Activated naive CD8-positive, alpha-beta T cell treated with anti-CD3 and anti-CD28 coated beads for 36 hours (primary cell): ENCODE measurements around the gene TTC29. TPM values are rescaled to one million over a fixed set of nuclear protein-coding genes. Genes with fewer than 3 reads are reported as not detected.

Experiments used
- DNase-seq: peaks from one replicate; pipeline ENCODE4 v3.0.0; 2021
- H3K27ac Mint-ChIP-seq: one replicate; pipeline ENCODE4 v1.8.0; 2022; ENCODE audit warnings: mild to moderate bottlenecking, moderate library complexity, mixed read lengths
- H3K27me3 Mint-ChIP-seq: one replicate; pipeline ENCODE4 v1.8.0; 2022; ENCODE audit warnings: mild to moderate bottlenecking, mixed read lengths
- H3K36me3 Mint-ChIP-seq: one replicate; pipeline ENCODE4 v1.8.0; 2021; ENCODE audit warnings: mild to moderate bottlenecking, mixed read lengths
- H3K4me1 Mint-ChIP-seq: one replicate; pipeline ENCODE4 v1.8.0; 2021; ENCODE audit warnings: mixed read lengths
- H3K4me3 Mint-ChIP-seq: one replicate; pipeline ENCODE4 v1.8.0; 2022; ENCODE audit warnings: mild to moderate bottlenecking, moderate library complexity, mixed read lengths
- H3K9me3 Mint-ChIP-seq: one replicate; pipeline ENCODE4 v1.8.0; 2022; ENCODE audit warnings: mixed read lengths
- total RNA-seq, 2 experiments: library from RNA; stranded (reverse); gene quantifications; one replicate each; pipeline ENCODE4 v1.2.3, GENCODE V29; 2021

TTC29 gene
- total RNA-seq: not detected

GRCh38 chr4:146945556-146946374 lies at the start of gene TTC29:
TSS of gene TTC29 (minus strand) at chr4:146945864. CDS start at chr4:146939895, 5,969 bp downstream.
- peak; percentile 90 for DNase-seq
- H3K4me3 Mint-ChIP-seq: peak within 1 kb of the TSS; percentile 74
- H3K36me3 Mint-ChIP-seq: no peaks in the 10 kb centered on the region
- H3K4me1 Mint-ChIP-seq: peaks cover 30% of the 10 kb centered on the region
- H3K27me3 Mint-ChIP-seq: peaks cover 19% of the 10 kb centered on the region
- no peak within 1 kb of the TSS for H3K27ac Mint-ChIP-seq
- H3K9me3 Mint-ChIP-seq: no peaks in the 10 kb centered on the region

- no peaks in the 10 kb centered on the region for H3K36me3 Mint-ChIP-seq
- no peak overlapping the region for H3K4me3 Mint-ChIP-seq
- no peak overlapping the region for H3K27ac Mint-ChIP-seq
- no peaks in the 10 kb centered on the region for H3K27me3 Mint-ChIP-seq
- H3K4me1 Mint-ChIP-seq: no peaks in the 10 kb centered on the region
- no peaks in the 10 kb centered on the region for H3K9me3 Mint-ChIP-seq
- DNase-seq: no peak
These were observed 36.0 kb upstream of the TTC29 start for GRCh38 chr4:146981651-146982050.

- no peaks in the 10 kb centered on the region for H3K4me1 Mint-ChIP-seq
- no peaks in the 10 kb centered on the region for H3K36me3 Mint-ChIP-seq
- H3K27me3 Mint-ChIP-seq: no peaks in the 10 kb centered on the region
- no peak for DNase-seq
- H3K9me3 Mint-ChIP-seq: no peaks in the 10 kb centered on the region
- H3K27ac Mint-ChIP-seq: no peak overlapping the region
- H3K4me3 Mint-ChIP-seq: no peak overlapping the region
These were observed 33.0 kb upstream of the TTC29 start for GRCh38 chr4:146978641-146979040.

GRCh38 chr4:146976145-146976544 lies 30.5 kb upstream of the TTC29 start:
- Mint-ChIP-seq H3K36me3 (no peaks in the 10 kb centered on the region), H3K27ac (no peak overlapping the region), H3K9me3 (no peaks in the 10 kb centered on the region), H3K4me3 (no peak overlapping the region), H3K27me3 (peaks cover 7% of the 10 kb centered on the region), H3K4me1 (no peaks in the 10 kb centered on the region)
- no peak for DNase-seq

GRCh38 chr4:146975527-146975926 lies 29.9 kb upstream of the TTC29 start:
- Mint-ChIP-seq H3K27ac (no peak overlapping the region), H3K36me3 (no peaks in the 10 kb centered on the region), H3K4me3 (no peak overlapping the region), H3K27me3 (peaks cover 7% of the 10 kb centered on the region), H3K4me1 (no peaks in the 10 kb centered on the region), H3K9me3 (no peaks in the 10 kb centered on the region)
- no peak for DNase-seq

GRCh38 chr4:146975036-146975435 lies 29.4 kb upstream of the TTC29 start:
- H3K36me3 Mint-ChIP-seq: no peaks in the 10 kb centered on the region
- H3K4me3 Mint-ChIP-seq: no peak overlapping the region
- no peak for DNase-seq
- peaks cover 7% of the 10 kb centered on the region for H3K27me3 Mint-ChIP-seq
- H3K27ac Mint-ChIP-seq: no peak overlapping the region
- H3K4me1 Mint-ChIP-seq: no peaks in the 10 kb centered on the region
- H3K9me3 Mint-ChIP-seq: no peaks in the 10 kb centered on the region

GRCh38 chr4:146972036-146972435 lies 26.4 kb upstream of the TTC29 start:
- no peaks in the 10 kb centered on the region for H3K36me3 Mint-ChIP-seq
- H3K27me3 Mint-ChIP-seq: peaks cover 22% of the 10 kb centered on the region
- no peak overlapping the region for H3K4me3 Mint-ChIP-seq
- H3K27ac Mint-ChIP-seq: no peak overlapping the region
- H3K4me1 Mint-ChIP-seq: no peaks in the 10 kb centered on the region
- H3K9me3 Mint-ChIP-seq: no peaks in the 10 kb centered on the region
- DNase-seq: no peak

- Mint-ChIP-seq H3K4me3 (no peak overlapping the region), H3K27ac (no peak overlapping the region), H3K36me3 (no peaks in the 10 kb centered on the region), H3K27me3 (peaks cover 22% of the 10 kb centered on the region), H3K4me1 (no peaks in the 10 kb centered on the region), H3K9me3 (peaks cover 3% of the 10 kb centered on the region)
- DNase-seq: no peak
These were observed 23.5 kb upstream of the TTC29 start for GRCh38 chr4:146969126-146969525.

GRCh38 chr4:146960634-146961033 lies 15.0 kb upstream of the TTC29 start:
- Mint-ChIP-seq H3K36me3 (no peaks in the 10 kb centered on the region), H3K4me3 (no peak overlapping the region), H3K27ac (no peak overlapping the region), H3K4me1 (no peaks in the 10 kb centered on the region), H3K27me3 (peaks cover 21% of the 10 kb centered on the region), H3K9me3 (no peaks in the 10 kb centered on the region)
- DNase-seq: no peak

- no peaks in the 10 kb centered on the region for H3K36me3 Mint-ChIP-seq
- H3K9me3 Mint-ChIP-seq: no peaks in the 10 kb centered on the region
- H3K27ac Mint-ChIP-seq: no peak overlapping the region
These were observed 14.0 kb upstream of the TTC29 start for GRCh38 chr4:146959692-146960091.

GRCh38 chr4:146957237-146957636 lies 11.6 kb upstream of the TTC29 start:
- Mint-ChIP-seq H3K36me3 (no peaks in the 10 kb centered on the region), H3K27ac (no peak overlapping the region), H3K4me1 (no peaks in the 10 kb centered on the region), H3K4me3 (no peak overlapping the region), H3K9me3 (no peaks in the 10 kb centered on the region), H3K27me3 (peaks cover 26% of the 10 kb centered on the region)
- no peak for DNase-seq

More at GRCh38 chr4:146959692-146960091, 14.0 kb upstream of the TTC29 start:
- no peak overlapping the region for H3K4me3 Mint-ChIP-seq
- H3K27me3 Mint-ChIP-seq: peaks cover 28% of the 10 kb centered on the region
- no peak for DNase-seq
- H3K4me1 Mint-ChIP-seq: no peaks in the 10 kb centered on the region

- H3K27me3 Mint-ChIP-seq: peaks cover 31% of the 10 kb centered on the region
- H3K9me3 Mint-ChIP-seq: no peaks in the 10 kb centered on the region
- H3K4me3 Mint-ChIP-seq: no peak overlapping the region
- no peak for DNase-seq
- H3K4me1 Mint-ChIP-seq: no peaks in the 10 kb centered on the region
- H3K27ac Mint-ChIP-seq: no peak overlapping the region
- no peaks in the 10 kb centered on the region for H3K36me3 Mint-ChIP-seq
These were observed 7.2 kb upstream of the TTC29 start for GRCh38 chr4:146952896-146953295.

- H3K4me3 Mint-ChIP-seq: no peak overlapping the region
- peaks cover 20% of the 10 kb centered on the region for H3K27me3 Mint-ChIP-seq
- no peaks in the 10 kb centered on the region for H3K36me3 Mint-ChIP-seq
- H3K9me3 Mint-ChIP-seq: no peaks in the 10 kb centered on the region
- no peak for DNase-seq
- H3K27ac Mint-ChIP-seq: no peak overlapping the region
- H3K4me1 Mint-ChIP-seq: peaks cover 27% of the 10 kb centered on the region
These were observed 3.9 kb upstream of the TTC29 start for GRCh38 chr4:146949559-146949958.

- no peaks in the 10 kb centered on the region for H3K9me3 Mint-ChIP-seq
- H3K27ac Mint-ChIP-seq: no peak overlapping the region
- no peak for DNase-seq
- peaks cover 16% of the 10 kb centered on the region for H3K27me3 Mint-ChIP-seq
- H3K4me3 Mint-ChIP-seq: no peak overlapping the region
- peaks cover 30% of the 10 kb centered on the region for H3K4me1 Mint-ChIP-seq
- H3K36me3 Mint-ChIP-seq: no peaks in the 10 kb centered on the region
These were observed 1.8 kb downstream of the TTC29 start for GRCh38 chr4:146943691-146944375.

GRCh38 chr4:146932116-146932515 lies 13.5 kb downstream of the TTC29 start:
- Mint-ChIP-seq H3K9me3 (no peaks in the 10 kb centered on the region), H3K4me1 (no peaks in the 10 kb centered on the region), H3K36me3 (no peaks in the 10 kb centered on the region), H3K27ac (no peak overlapping the region), H3K4me3 (no peak overlapping the region), H3K27me3 (peaks cover 24% of the 10 kb centered on the region)
- DNase-seq: no peak

GRCh38 chr4:146930673-146931072 lies 15.0 kb downstream of the TTC29 start:
- no peak for DNase-seq
- Mint-ChIP-seq H3K27me3 (peaks cover 24% of the 10 kb centered on the region), H3K4me1 (no peaks in the 10 kb centered on the region), H3K9me3 (no peaks in the 10 kb centered on the region), H3K4me3 (no peak overlapping the region), H3K27ac (no peak overlapping the region), H3K36me3 (no peaks in the 10 kb centered on the region)
